Stimulated activated CD8-positive, alpha-beta memory T cell treated with anti-CD3 and anti-CD28 coated beads, Interleukin-4, amount 100 ng/mL, for 1 hour (primary cell): ENCODE measurements around the gene SESTD1.

Experiments used
- DNase-seq, 2 donors: peaks; one replicate each; pipeline ENCODE4 v3.0.0-alpha.2; 2020; ENCODE audit warnings: low read depth in 2 of 2, low spot score in 1 of 2

SESTD1 gene

DNA sequence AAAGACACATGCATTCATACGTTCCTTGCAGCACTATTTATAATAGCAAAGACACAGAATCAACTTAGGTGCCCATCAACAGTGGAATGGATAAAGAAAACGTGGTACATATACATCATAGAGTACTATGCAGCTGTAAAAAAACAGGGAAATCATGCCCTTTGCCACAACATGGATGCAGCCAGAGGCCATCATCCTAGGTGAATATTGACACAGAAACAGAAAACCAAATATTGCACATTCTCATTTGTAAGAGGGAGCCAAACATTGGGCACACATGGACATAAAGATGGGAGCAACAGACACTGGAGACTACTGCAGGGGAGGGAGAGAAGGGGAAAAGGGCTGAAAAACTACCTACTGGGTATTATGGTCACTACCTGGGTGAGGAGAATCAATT, 73.5 kb downstream of the SESTD1 start:
- no peak for DNase-seq

DNA sequence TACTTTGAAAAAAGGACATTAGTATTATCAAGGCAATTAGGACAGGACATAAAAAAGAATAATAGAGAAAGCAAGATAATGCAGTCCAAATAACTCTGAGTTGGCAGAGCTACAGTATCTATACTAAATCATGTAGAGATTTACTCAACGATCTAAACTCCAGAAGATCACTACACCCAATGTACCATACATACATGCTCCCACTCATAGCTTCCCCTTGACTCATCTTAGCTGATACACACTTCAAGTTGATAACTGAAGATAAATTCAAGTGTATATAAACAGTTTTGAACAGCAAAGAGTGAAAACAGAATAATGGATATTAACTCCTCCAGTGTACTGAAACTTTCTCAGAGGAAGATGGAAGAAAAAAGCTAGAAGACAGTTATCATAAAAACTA, 78.5 kb downstream of the SESTD1 start:
- no peak for DNase-seq

DNA sequence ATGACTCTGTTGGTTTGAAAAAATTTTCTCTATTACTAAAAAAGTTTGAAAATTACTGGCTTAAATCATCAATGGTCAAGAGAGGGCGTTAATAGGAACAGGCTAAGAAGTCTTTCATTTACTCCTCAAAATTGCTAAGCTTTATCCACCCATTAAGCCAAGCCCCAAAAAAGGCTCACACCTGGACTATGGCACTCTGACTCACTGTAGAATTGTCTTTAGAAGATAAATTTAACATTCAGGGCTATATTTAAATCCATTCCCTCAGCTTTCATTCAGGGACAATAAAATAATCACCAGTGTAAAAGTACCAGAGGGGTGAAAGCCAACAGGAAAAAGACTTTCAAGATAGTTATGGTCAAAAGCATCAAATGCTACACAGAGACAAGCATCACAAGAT, 80.0 kb downstream of the SESTD1 start:
- DNase-seq = no peak

DNA sequence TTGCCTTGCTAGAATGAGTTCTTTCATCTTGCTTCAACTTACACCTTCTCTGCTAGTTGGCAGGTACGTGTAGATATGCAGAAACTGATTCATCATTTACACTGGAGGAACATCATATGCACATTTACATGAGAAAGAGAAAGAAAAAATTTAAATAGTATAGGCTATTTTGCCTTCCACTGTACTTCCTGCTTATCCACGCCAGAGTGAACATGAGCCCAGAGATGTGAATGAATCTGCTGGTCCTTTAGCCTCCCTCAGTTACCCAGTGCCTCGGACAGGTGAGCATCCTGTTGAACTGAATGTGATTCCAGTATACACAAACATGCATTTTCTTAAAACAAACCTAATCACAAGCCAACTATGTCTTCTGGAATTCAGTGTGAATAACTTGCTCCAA, 83.6 kb downstream of the SESTD1 start:
- no peak for DNase-seq

DNA sequence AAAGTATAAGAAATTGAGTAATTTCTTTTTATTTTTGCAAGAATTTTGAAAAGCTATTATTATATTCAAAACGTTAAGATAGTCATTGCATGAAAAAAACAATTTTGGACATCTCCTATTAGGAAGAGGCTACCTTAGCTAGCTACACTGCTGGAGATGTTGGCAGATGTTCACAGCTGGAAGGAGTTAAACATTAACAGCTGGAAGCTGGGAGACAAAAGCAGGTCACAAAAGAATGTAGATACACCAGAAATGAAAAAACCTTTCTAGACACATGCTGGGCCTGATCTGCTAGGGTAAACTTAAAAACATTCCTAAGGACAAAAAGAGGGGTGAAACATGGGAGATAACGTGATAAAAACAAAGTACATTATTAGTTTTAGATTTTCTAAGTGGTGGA, 84.4 kb downstream of the SESTD1 start:
- no peak for DNase-seq

DNA sequence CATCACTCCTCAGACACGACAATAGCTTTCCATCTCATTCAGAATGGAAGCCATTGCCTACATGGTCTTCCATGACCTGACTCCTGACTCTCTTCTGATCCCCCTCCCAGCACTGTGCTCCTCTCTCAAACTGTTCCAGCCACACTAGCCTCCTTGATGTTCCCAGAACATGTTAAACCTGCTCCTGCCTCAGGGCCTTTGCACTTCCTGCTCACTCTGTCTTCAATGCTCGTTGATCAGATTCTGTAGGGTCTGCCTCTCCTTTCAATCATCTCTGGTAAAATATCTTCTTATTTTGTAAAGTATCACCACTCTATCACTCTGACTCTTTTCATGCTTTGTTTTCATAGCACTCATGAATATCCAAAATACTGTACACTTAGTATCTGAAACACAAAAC, 84.9 kb downstream of the SESTD1 start:
- DNase-seq = no peak

DNA sequence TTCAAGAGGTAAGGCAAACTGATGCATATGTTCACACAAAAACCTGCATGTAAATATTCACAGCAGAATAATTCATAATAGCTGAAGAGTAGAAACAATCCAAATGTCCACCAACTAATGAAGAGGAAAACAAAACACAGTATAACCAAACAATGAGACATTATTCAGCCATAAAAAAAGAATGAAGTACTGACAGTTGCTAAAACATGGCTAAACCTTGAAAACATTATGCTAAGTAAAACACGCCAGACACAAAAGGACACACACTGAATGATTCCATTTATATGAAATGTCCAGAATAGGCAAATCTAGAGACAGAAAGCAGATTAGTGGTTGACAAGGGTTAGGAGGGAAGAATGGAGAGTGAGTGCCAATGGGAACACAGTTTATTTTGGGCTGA, 86.9 kb downstream of the SESTD1 start:
- no peak for DNase-seq

DNA sequence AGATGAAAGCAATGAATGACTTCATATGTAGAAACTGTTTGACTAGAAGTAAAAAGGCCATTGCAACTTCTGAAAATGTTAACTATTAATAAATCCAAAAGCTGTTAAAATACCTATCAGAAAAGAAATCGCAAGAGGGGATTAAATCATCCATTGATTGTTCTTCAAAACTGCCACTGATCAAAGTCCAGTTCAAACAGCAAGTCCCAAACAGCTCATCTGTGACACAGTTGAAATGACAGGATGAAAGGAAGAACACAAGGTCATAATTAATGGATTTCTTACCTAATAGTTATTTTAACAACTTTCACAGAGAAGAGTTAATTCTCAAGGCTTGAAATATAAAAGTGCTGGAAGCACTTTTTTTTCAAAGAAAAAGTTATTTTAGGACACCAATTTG, 90.4 kb downstream of the SESTD1 start:
- no peak for DNase-seq

DNA sequence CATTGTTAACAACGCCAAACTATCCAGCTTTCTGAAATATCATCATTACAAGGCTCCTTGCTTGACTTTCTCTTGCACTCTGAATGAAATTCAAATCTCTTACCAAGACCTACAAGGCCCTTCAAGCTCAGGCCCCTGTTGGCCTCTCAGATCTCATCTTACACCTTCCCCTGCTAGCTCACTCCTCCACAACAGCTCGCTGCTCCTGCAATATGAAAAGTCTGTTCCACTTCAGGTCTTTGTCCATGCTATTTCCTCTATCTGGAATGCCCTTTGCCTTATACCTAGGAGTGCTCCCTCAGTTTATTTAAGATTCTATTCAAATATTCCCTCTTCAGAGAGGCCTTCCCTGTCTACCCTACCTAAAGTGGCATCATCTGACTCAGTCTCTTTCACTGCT, 91.7 kb downstream of the SESTD1 start:
- DNase-seq = no peak

DNA sequence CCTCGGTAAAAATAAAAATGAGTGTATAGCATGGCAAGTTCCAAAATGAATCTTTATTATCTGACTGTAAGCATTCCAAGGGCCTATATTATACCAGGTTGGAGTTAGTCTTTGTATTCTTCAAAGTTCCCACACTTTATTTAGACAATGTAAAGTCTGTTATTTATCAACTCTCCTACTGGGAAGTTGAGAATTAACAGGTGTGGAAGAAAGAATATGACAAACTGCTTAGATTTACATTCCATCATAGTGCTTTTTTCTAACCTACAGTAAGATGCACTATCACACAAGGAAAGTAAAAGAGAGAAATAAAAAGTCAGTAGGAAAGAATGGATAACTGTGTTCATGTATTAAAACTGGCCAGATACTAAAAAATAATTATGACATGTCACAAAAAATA, 93.3 kb downstream of the SESTD1 start:
- DNase-seq = no peak

DNA sequence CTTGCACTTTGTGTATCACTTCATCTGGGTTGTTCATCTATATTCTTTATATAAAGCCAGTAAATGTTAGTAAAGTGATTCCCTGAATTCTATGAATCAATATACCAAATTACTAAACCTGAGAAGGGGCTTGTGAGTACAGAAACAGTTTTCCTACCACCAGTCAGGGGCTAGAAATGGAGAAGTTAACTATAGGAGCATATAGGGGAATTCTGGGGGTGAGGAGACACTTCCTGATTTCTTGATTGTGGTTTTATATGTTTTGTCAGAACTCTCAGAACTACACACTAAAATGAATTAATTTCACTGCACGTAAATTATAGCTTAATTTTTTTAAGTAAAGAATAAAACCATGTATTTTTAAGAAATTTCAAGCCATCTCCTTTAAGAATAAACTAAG, 93.7 kb downstream of the SESTD1 start:
- no peak for DNase-seq

DNA sequence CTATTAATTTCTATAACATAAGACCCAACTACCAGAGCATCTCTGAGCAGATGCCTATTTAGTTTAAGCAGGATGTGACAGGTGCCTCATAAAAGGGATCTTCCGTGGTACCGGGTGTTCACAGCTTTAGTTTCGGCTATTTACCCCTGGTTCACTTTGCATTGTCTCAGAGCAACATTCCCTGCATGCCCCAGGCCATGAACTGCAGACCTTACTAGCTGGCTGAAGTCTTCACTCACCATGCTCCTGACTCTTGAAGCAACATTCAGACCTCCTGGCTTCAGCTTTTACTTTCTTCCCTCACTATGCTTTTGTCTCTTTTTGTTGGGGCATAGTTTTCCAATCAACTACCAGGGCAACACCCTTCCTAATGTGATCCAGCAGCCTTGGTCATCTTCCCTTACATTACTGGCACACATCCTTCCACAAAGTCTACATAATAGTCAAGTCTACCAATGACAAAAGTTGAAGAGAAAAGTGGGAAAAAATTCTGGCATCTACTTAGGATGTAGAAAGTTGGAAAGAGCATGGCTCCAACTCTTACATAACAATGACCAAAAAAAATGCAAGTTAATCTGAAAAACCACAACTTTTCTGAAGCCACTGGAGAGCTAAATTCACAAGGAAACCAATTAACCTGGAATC, 99.2 kb downstream of the SESTD1 start:
- DNase-seq = no peak

DNA sequence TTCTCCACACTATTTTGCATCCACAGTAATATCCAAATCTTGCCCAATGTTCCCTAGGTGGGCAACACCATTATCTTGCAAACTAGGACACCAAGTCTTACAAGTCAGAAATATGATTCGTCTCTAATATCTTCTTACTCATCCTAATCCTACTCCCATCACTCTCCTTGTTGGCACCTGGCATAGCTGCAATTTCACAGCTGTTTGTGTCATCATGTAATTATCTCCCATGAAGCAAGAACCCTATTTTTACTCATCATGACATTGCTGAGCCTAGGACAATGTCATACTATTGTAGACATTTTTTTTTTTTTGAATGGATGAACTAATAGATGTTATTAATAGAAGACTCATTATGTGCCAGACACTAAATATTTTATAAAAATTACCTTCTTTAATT, 123.4 kb downstream of the SESTD1 start:
- no peak for DNase-seq

DNA sequence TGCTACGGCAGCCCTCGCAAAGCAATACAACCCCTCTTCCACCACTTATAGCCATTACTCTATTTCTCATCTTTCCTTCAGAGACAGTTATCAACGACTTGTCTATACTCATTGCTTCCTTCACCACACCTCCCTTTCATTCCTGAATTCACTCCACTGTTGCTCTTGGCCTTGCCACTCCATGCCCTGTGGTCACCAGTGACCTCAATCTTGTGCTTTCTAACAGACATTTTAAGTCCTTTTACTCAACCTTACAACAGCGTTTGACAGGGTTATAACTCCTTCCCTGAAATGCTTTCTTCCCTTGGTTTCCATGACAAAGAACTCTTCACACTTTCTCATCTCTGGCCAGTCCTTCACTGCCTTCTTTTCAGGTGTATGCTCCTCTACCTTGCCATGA, 124.1 kb downstream of the SESTD1 start:
- DNase-seq = no peak

DNA sequence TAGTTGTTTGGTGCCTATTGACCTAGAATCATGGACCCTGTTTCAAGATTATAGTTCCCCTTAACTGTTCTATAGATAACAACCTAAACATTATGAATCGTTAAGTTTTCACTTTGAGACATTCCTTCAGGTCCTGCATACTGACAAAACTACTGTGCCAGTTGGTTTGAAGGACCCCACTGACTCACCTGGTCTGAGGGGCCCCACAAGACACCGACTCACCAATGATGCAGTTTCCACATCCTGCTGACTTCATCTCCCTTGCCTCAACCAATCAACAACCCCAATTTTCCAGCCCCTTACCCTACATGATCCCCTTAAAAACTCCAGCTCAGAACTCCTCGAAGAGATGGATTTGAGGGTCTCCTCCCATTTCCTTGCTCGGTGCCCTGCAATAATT, 125.1 kb downstream of the SESTD1 start:
- no peak for DNase-seq

DNA sequence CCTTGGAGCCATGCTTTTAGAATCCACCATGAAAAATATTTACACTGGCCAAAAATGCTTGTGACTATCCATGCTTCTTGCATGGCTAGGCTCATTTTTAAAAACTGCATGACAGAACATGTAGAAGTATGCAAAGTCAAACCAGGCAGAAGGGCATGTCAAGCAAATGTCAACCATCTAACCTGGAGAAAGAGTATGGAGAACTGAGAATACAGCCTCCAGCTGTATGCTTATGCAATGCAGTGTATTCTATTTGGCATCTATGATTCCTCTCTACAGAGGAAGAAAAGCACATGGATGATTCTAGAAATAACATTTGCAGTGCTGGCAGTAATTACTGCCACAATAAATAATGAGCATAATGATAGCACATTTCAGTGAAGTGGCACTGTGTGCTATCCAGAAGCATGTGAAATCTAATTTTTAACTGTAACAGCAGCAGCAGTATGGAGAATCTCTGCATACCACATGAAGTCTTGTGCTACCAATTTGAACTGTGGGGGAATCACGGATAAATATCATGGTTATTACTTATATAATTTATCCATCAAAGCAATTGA, 127.4 kb downstream of the SESTD1 start:
- no peak for DNase-seq

DNA sequence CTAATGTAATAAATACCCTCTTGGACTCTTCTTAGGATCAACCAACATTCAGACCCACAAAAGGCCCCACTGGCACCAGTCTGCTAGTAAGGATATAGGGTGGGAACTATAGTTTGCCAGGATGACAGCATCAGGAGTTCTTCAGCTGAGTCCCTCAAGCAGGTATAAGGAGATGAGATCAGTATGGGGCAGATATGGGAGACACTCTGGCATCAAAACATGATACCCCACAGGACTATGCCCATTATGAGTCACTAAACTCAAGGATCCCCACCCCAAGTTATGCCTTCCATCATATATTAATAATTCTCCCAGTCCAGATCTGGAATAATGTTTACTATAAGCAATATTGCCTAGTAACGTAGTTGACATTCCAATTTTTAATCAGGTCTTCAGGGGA, 131.6 kb downstream of the SESTD1 start:
- no peak for DNase-seq

DNA sequence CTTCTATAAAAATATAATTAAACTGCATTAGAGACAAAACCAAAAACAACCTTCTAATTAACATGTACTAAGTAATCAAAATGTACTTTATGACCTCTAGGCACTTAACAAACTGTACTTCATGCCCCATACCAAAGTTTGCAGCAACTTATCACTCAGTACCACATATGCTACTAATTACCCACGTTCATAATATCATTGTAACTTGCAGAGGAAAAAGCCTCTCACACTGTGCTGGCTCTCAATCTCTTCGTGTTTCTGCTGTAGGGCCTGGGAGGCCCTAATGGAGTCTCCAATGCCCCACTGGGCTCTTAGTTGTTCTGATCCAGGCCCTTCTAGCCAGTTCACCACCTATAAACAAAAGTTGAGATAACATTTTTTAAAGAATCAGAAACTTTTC, 132.6 kb downstream of the SESTD1 start:
- no peak for DNase-seq

DNA sequence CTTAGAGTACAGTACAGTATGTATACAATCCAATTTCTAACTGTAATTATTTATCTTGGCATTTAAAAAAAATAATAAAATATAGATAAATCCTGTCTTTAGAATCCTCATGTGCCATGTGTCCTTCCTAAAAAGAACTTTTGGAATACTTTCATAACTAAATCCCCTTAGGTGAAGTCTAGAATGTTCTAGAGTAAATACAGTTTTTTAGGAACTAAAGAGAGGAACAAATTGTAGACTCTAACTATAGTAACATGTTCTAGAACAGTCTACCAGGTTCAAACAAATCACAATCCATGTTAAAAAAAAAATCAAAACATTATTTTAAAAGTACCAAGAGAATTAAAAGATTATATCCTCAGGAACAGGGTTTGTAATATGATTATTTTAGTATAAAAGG, 134.1 kb downstream of the SESTD1 start:
- DNase-seq = no peak

DNA sequence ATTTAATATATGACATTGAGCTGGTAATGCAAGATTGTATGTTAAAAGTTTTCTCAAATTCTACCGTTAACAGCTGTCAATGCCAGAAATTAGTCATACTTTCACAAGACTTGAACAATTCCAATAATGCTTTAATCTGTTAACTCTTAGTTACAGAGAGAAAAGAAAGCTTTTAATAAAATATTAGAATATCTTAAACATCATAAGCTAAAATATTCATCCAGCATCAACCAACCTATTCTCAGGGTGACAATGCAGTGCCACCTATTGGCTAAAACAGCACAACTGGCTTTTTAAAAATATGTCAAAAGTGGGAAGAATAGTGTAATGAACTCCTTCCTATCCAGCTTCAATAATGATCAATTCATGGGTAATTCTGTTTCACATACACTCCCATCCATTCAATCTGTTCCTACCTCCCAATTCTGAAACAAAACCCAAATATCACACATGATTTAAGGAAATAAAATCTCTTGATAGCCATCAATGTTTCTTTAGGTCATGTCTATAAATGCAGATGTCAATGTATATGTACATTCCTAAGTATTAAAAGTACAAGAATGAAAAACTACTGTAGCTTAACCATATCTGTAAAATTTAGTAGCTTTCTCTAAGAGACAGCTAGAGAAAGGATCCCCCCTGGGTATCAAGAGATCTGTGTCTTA, 134.9 kb downstream of the SESTD1 start:
- no peak for DNase-seq

DNA sequence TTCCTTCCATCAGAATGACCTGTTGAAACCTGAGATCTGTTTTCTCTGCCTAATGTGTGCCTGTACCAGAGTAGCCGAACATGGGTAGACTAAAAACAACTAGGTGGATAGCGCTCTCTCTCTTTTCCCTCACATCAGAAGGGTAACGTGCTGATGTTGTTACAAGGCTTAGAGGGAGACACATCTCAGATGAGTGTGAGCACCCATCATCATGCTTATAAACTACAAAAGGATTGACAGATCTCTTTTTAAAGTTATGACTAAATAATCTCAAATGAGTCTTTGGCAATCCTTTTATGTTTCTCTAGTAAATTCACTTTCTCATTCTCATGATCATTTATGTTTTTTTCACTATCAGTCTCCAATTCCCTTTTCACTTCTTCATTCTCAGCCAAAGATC, 139.2 kb downstream of the SESTD1 start:
- no peak for DNase-seq

DNA sequence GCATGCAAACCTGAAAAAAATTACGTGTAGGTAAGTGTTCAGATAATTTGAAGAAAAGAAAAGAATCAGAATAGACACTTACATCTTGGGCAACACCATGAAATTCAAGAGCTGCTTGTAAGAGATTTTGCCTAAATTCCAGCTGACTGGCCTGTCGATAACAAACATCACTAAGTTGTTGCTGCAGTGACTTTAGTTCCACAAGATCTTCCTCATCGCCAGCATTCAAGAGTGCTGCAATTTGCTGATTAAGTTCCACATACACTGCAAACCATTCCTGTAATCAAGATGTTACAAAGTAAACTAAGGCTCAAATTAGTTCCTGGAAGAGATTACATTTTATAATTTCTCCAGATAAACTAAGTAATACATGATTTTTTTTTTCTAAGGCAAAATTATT, 140.3 kb downstream of the SESTD1 start:
- DNase-seq = no peak

DNA sequence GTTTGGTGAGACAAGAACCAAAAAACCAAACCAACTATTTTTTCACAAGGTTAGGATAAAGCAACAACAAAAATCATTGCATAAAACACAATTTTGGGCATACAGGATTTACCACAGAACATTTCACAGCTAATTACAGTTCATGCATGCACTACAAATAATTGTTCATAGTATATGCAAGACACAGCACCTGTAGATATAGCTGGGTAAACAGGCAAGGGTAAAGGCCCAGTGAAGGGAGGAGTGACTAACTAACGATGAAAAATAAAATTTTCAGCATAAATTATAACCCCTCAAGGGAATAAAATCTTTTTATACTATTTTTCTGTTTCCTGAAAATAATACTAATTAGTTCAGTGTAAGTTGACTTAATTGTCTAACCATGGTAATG, 141.4 kb downstream of the SESTD1 start:
- no peak for DNase-seq
